Measurements from ENCODE around the gene RHEX.

DNA sequence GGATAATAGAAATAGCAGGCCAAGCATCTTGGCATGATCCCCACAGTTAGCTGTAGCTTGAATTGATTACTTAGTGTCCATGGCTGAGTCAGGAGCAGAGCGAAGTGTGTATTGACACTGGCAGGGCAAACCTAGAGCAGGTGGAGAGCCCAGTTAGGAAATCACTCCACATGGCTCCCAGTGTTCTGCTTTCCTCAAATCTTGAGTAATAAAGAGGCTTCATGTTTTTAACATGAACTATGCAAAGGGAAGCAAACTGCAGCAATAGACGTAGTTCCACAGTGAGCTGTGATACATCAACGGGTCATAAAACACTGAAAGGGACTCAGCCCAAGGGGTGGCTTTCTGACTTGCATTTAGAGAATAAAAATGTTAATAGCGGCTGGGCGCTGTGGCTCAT lies 28.9 kb downstream of the RHEX start:
- TF ChIP-seq, protein P1, sequence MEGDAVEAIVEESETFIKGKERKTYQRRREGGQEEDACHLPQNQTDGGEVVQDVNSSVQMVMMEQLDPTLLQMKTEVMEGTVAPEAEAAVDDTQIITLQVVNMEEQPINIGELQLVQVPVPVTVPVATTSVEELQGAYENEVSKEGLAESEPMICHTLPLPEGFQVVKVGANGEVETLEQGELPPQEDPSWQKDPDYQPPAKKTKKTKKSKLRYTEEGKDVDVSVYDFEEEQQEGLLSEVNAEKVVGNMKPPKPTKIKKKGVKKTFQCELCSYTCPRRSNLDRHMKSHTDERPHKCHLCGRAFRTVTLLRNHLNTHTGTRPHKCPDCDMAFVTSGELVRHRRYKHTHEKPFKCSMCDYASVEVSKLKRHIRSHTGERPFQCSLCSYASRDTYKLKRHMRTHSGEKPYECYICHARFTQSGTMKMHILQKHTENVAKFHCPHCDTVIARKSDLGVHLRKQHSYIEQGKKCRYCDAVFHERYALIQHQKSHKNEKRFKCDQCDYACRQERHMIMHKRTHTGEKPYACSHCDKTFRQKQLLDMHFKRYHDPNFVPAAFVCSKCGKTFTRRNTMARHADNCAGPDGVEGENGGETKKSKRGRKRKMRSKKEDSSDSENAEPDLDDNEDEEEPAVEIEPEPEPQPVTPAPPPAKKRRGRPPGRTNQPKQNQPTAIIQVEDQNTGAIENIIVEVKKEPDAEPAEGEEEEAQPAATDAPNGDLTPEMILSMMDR (conservative IDR thresholded peaks at IDR 0.05 in 1 of 2, IDR thresholded peaks at IDR 0.05 in 1 of 2; ENCODE audit: extremely low read depth in 1 of 2, insufficient read depth in 1 of 2, low read depth in 1 of 2, low read length in 2 of 2): no peak
- TF ChIP-seq EZH2 (IDR thresholded peaks at IDR 0.05; ENCODE audit: borderline replicate concordance, low read length): no peak

Data from mammary epithelial cell (primary cell).